ENCODE measurements around the gene CACNA1S. TPM values are rescaled to one million over a fixed set of nuclear protein-coding genes. Genes with fewer than 3 reads are reported as not detected.

CACNA1S gene
- total and polyA plus RNA-seq, 2 of the 8 experiments (the other 6 are each of a cell fraction or from before 2014, with no cell fraction given) = 0.06 TPM; not detected in 1

GRCh38 chr1:201077736-201078135, 34.5 kb downstream of the CACNA1S start (continued):
- no peak for TF ChIP-seq SIN3A (conservative IDR thresholded peaks at IDR 0.05 in 1 of 2, IDR thresholded peaks at IDR 0.05 in 1 of 2; ENCODE audit: low read depth in 1 of 2, low read length in 2 of 2)
- no peak for TF ChIP-seq ATF2 (IDR thresholded peaks at IDR 0.05; ENCODE audit: low read length)

Data from H1 (cell line).